Measurements from ENCODE around the gene HKDC1.
"Not testable (repeated sequence)": the region's sequence is repeated elsewhere in the genome, so short reads cannot be mapped to it uniquely, and the experiment has no call there.

The HKDC1 gene

DNA sequence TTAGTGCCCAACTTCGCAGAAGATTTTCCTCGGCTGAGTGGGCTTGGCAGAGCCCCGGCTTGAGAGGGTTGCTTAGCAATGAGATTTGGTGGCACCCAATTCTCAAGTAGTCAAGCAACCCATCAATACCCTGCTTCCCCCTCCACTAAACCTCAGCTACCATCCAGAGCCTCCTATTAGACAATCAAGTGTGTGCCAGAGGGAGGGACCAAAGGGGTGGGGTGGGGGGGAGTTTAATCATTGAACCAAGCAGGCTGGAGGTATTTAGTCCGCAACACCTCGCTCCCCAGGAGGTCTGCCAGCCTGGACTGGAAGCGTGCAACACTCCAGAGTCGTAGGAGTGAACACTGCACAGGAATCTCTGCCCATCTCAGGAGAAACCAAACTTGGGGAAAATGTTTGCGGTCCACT lies at the start of gene HKDC1:
HKDC1 (plus strand) TSS at position 292 of the 411 bp plus-strand sequence; CDS start at position 396, 104 bp downstream.
- no peak for DNase-seq

- no peak for DNase-seq
Observed at GRCh38 chr10:69172241-69172982, 47.7 kb upstream of the HKDC1 start.

DNA sequence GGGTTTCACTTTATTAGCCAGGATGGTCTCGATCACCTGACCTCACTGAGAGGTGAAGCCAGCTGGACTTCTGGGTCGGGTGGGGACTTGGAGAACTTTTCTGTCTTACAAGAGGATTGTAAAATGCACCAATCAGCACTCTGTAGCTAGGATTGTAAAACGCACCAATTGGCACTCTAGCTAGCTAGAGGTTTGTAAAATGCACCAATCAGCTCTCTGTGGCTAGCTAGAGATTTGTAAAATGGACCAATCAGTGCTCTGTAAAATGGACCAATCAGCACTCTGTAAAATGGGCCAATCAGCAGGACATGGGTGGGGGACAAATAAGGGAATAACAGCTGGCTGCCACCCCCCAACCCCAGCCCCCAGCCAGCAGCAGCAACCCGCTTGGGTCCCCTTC lies 44.8 kb upstream of the HKDC1 start:
- not testable (repeated sequence) for DNase-seq

DNA sequence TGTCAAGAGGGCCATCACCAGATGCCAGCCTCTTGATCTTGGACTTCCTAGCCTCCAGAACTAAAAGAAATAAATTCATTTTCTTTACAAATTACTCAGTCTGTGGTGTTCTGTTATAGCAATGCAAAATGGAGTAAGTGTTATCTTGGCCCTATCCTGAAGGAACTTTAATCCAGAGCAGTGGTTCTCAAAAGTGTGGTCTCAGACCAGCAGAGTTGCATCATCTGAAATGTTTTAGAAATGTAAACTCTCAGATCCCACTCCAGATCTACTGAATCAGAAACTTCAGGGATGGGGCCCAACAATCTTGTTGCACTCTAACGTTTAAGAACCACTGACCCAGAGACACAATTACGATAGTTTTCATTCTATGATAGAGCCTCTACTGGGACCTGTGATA lies 43.3 kb upstream of the HKDC1 start:
- no peak for DNase-seq

GRCh38 chr10:69179089-69179742 lies 40.9 kb upstream of the HKDC1 start:
- no peak for DNase-seq

DNA sequence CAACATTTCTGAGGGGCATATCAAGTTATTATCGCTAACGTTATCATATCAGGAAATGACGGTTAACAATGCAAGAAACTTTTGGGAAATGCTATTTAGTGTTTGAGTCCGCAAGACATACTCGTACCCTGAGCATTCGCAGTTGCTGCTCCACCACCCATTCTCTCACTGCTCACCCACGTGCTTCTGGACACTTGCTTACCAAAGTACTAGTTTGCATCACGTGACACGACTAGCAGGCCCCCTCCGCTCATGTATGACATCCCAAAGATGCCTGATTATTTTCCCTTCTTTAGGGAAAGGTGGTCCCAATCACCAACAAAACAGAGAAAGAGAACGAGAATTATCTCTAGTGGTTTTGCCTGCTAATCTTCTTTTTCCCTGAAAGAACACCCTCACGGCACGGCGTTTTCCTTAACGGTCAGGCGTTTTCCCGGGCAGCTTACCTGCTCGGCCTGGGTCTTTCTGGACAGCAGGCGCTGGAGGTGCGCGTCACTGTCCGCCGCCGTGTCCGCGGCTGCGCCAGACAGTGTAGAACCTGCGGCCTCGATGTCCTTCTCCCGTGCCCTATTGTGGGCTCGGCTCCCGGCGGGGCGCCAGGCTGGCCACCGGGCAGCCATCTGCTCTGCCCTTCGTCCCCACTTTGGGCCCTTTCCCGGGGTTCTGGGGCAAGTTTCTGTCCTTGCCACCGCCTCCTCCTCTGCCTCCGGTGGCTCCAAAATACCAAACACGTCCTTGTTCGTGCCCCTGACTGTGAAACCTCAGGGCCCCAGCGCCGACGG lies 40.2 kb upstream of the HKDC1 start, which contains the start of gene SUPV3L1:
SUPV3L1 (plus strand) TSS at position 492 of the 782 bp plus-strand sequence; CDS start at position 550, 58 bp downstream.
- DNase-seq, result peak; percentile 97

- no peak for DNase-seq
Observed at GRCh38 chr10:69180525-69181204, 39.5 kb upstream of the HKDC1 start.

DNA sequence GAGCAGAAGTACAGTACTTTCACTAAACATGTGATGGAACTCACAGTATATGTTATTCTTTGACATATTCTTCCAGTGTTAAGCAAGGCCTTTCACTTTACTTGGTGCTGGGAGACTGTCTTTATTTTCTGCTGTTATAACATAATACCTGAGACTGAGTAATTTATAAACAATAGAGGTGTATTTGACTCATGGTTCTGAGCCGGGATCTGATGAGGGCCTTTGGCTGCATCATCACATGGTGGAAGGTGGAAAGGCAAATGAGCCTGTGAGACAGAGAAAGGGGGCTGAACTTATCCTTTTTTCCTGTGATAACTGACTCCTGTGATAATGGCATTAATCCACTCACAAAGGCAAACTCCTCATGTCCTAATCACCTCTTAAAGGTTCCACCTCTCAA lies 38.7 kb upstream of the HKDC1 start:
- DNase-seq, result no peak

DNA sequence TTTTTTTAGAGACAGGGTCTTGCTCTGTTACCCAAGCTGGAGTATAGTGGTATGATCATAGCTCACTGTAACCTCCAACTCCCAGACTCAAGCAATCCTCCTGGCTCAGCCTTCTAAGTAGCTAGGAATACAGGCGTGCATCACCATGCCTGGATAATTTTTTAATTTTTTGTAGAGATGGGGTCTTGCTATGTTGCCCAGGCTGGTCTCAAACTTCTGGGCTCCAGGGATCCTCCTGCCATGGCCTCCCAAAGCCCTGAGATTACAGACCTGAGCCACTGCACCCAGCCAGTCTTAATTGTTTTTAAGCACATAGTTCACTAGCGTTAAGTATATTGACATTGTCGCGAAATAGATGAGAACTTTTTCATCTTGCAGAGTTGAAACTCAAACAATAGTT lies 38.1 kb upstream of the HKDC1 start:
- DNase-seq, result no peak

GRCh38 chr10:69186524-69186923 lies 33.6 kb upstream of the HKDC1 start:
- no peak for DNase-seq

GRCh38 chr10:69201045-69201444 lies 19.1 kb upstream of the HKDC1 start:
- DNase-seq, result no peak

DNA sequence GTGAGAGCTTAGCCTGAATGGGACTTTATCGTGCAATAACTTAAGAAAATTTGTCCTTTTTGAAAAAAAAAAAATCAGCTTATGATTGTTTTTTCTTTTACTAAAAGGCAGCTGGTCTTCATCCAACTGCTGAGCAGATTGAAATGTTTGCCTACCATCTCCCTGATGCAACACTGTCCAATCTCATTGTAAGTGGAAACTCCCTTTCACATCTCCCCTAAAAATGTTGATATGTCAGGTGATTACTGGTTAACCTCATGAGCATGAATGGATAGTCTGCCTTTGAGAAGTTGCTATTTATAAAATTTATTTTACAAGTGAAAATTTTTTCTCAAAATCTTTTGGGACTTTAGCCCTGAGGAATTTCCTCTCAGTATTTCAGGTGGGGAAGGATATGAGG lies 17.8 kb upstream of the HKDC1 start:
- DNase-seq, result no peak

DNA sequence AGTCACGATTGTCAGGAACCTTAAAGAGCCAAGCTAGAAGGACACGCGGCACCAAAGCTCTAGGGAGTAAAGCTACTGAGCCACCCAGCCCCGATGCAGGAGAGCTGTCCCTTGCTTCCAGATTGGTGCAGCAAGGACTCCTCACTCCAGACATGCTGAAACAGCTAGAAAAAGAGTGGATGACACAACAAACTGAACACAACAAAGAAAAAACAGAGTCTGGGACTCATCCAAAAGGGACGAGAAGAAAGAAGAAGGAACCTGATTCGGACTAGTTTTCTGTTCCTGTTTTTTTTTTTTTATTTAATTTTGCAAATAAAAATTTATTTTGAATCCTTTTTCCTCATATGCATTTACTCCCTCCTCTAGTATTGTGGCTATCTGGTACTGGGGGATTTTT lies 11.4 kb upstream of the HKDC1 start:
- no peak for DNase-seq

GRCh38 chr10:69209787-69210484 lies 10.2 kb upstream of the HKDC1 start:
- DNase-seq, result no peak

DNA sequence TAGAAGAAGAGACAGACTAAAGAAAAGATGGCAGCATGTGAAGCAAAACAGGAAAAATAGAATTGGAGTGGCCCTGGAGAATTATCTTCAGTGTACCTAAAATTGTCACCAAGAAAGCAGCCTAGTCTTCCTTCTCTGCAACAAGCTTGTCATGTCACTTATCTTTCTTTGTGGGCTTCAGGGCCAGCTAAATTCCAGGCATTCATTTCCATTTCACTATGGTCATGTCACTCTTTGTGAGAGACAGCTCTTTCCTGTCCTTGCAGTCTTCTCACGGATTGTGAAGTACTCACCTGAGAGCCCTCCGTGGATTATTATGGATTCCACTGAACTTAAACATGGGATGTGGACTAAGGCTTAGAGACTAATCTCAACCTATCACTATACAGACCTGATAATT lies 9.0 kb upstream of the HKDC1 start:
- DNase-seq, result no peak

- no peak for DNase-seq
Observed at GRCh38 chr10:69211524-69211923, 8.6 kb upstream of the HKDC1 start.

GRCh38 chr10:69213591-69214311 lies 6.4 kb upstream of the HKDC1 start:
- DNase-seq, result no peak

GRCh38 chr10:69214666-69215131 lies 5.4 kb upstream of the HKDC1 start:
- no peak for DNase-seq

- DNase-seq, result no peak
Observed at GRCh38 chr10:69215405-69216171, 4.5 kb upstream of the HKDC1 start.

- no peak for DNase-seq
Observed at GRCh38 chr10:69216577-69217118, 3.5 kb upstream of the HKDC1 start.

Measured in T1000 (cell line).